Ramos (cell line): ENCODE measurements around the gene PHOSPHO1.

ENCODE experiments used
- in situ Hi-C: fragments of 300-500 bp; cut with MboI; formaldehyde crosslinking; loops from one replicate; pipeline ENCODE4 v1.14.3; 2022; ENCODE audit warnings: low sequenced_read_pairs; ENCODE audit not compliant: unreplicated experiment

PHOSPHO1 gene

GRCh38 chr17:49197346-49197998 lies 33.1 kb downstream of the PHOSPHO1 start:
- in situ Hi-C loops: loop anchor here (25.0 kb wide), 1 partner anchor 190 kb away; no protein-coding TSS in a partner anchor

- in situ Hi-C loops: loop anchor here (25.0 kb wide), 1 partner anchor 191 kb away; no protein-coding TSS in a partner anchor
Measured at GRCh38 chr17:49196520-49196919, 34.1 kb downstream of the PHOSPHO1 start.

GRCh38 chr17:49195751-49196150 lies 34.8 kb downstream of the PHOSPHO1 start:
- in situ Hi-C loops: loop anchor here (25.0 kb wide), 1 partner anchor 192 kb away; no protein-coding TSS in a partner anchor

GRCh38 chr17:49194297-49194607 lies 36.3 kb downstream of the PHOSPHO1 start:
- in situ Hi-C loops: loop anchor here (25.0 kb wide), 1 partner anchor 193 kb away; no protein-coding TSS in a partner anchor

- in situ Hi-C loops: loop anchor here (25.0 kb wide), 1 partner anchor 194 kb away; no protein-coding TSS in a partner anchor
Measured at GRCh38 chr17:49193513-49194296, 36.9 kb downstream of the PHOSPHO1 start.

GRCh38 chr17:49191917-49192741 lies 38.5 kb downstream of the PHOSPHO1 start:
- in situ Hi-C loops: loop anchor here (25.0 kb wide), 1 partner anchor 195 kb away; no protein-coding TSS in a partner anchor

- in situ Hi-C loops: loop anchor here (25.0 kb wide), 1 partner anchor 196 kb away; no protein-coding TSS in a partner anchor
Measured at GRCh38 chr17:49191409-49191916, 39.1 kb downstream of the PHOSPHO1 start.

GRCh38 chr17:49190932-49191331 lies 39.7 kb downstream of the PHOSPHO1 start:
- in situ Hi-C loops: loop anchor here (25.0 kb wide), 1 partner anchor 196 kb away; no protein-coding TSS in a partner anchor

- in situ Hi-C loops: loop anchor here (25.0 kb wide), 1 partner anchor 200 kb away; no protein-coding TSS in a partner anchor
Measured at GRCh38 chr17:49187301-49187700, 43.3 kb downstream of the PHOSPHO1 start.

- in situ Hi-C loops: loop anchor here (25.0 kb wide), 1 partner anchor 202 kb away; no protein-coding TSS in a partner anchor
Measured at GRCh38 chr17:49185381-49185780, 45.2 kb downstream of the PHOSPHO1 start.

GRCh38 chr17:49184522-49184921 lies 46.1 kb downstream of the PHOSPHO1 start:
- in situ Hi-C loops: loop anchor here (25.0 kb wide), 1 partner anchor 203 kb away; no protein-coding TSS in a partner anchor

- in situ Hi-C loops: loop anchor here (25.0 kb wide), 1 partner anchor 204 kb away; no protein-coding TSS in a partner anchor
Measured at GRCh38 chr17:49183801-49184200, 46.8 kb downstream of the PHOSPHO1 start.

- in situ Hi-C loops: loop anchor here (25.0 kb wide), 1 partner anchor 204 kb away; no protein-coding TSS in a partner anchor
Measured at GRCh38 chr17:49183341-49183740, 47.2 kb downstream of the PHOSPHO1 start.

GRCh38 chr17:49180998-49181635 lies 49.5 kb downstream of the PHOSPHO1 start:
- in situ Hi-C loops: loop anchor here (25.0 kb wide), 1 partner anchor 206 kb away; no protein-coding TSS in a partner anchor

GRCh38 chr17:49180303-49180702 lies 50.3 kb downstream of the PHOSPHO1 start:
- in situ Hi-C loops: loop anchor here (25.0 kb wide), 1 partner anchor 207 kb away; no protein-coding TSS in a partner anchor

- in situ Hi-C loops: loop anchor here (5.0 to 25.0 kb wide), 2 partner anchors 51 to 211 kb away; no protein-coding TSS in a partner anchor
Measured at GRCh38 chr17:49175978-49176377, 54.6 kb downstream of the PHOSPHO1 start.
